Sigmoid colon (tissue), 3 donors: ENCODE data around the gene FAHD2B.
"Not testable (repeated sequence)": the region's sequence is repeated elsewhere in the genome, so short reads cannot be mapped to it uniquely, and the experiment has no call there.

Source experiments
- CTCF ChIP-seq, 4 experiments: fragments of 450-650 bp in 3 of 4; fragments of 200-600 bp in 1 of 4; IDR thresholded peaks; one replicate each; pipeline ENCODE4 v1.5.1; 2016 to 2019; ENCODE audit warnings: antibody characterized with exemption in 4 of 4, mild to moderate bottlenecking in 3 of 4, moderate library complexity in 2 of 4
- POLR2A ChIP-seq, 2 donors: fragments of 450-650 bp; IDR thresholded peaks; one replicate each; pipeline ENCODE4 v1.6.1; 2016; ENCODE audit warnings: antibody characterized with exemption in 2 of 2, mild to moderate bottlenecking in 2 of 2, moderate library complexity in 2 of 2

GRCh38 chr2:97077213-97077612 lies 17.5 kb downstream of the FAHD2B start:
- not testable (repeated sequence) for TF ChIP-seq CTCF, POLR2A (IDR thresholded peaks at IDR 0.05)
